Mesendoderm (in vitro differentiated cells): Measurements from ENCODE around the gene ZBTB43.

Experiments used
- DNase-seq: peaks from one replicate; pipeline ENCODE4 v3.0.0; 2013
- H2AK5ac ChIP-seq: 2 replicates; pipeline ENCODE4 v1.6.1; 2013; ENCODE audit warnings: low read length, inconsistent platforms
- H2BK120ac ChIP-seq: 2 replicates; pipeline ENCODE4 v1.6.1; 2013; ENCODE audit warnings: low read depth, mild to moderate bottlenecking, low read length, moderate library complexity, mixed read lengths
- H2BK15ac ChIP-seq: replicated peaks from 2 replicates; pipeline ENCODE4 v1.6.1; 2013; ENCODE audit warnings: low read depth, mild to moderate bottlenecking, moderate library complexity
- H2BK5ac ChIP-seq: 2 replicates; pipeline ENCODE4 v1.6.1; 2013; ENCODE audit warnings: low read length, inconsistent platforms
- H3K18ac ChIP-seq: 2 replicates; pipeline ENCODE4 v1.6.1; 2013; ENCODE audit warnings: mild to moderate bottlenecking, low read length, mixed read lengths
- H3K23ac ChIP-seq: one replicate; pipeline ENCODE4 v1.6.1; 2013; ENCODE audit warnings: low read length
- H3K27ac ChIP-seq: 2 replicates; pipeline ENCODE4 v1.5.1; 2013; ENCODE audit warnings: low read depth, mild to moderate bottlenecking, inconsistent platforms, low read length, moderate library complexity
- H3K27me3 ChIP-seq: 2 replicates; pipeline ENCODE4 v1.6.1; 2013; ENCODE audit warnings: low read length, control low read depth, mild to moderate bottlenecking, inconsistent platforms; ENCODE audit not compliant: insufficient read depth, poor library complexity
- H3K36me3 ChIP-seq: 2 replicates; pipeline ENCODE4 v1.6.1; 2013; ENCODE audit warnings: low read length, inconsistent platforms; ENCODE audit not compliant: control insufficient read depth, insufficient read depth
- H3K4ac ChIP-seq: one replicate; pipeline ENCODE4 v1.6.1; 2013; ENCODE audit warnings: low read depth, mild to moderate bottlenecking, low read length, moderate library complexity
- H3K4me1 ChIP-seq: 2 replicates; pipeline ENCODE4 v1.6.1; 2013; ENCODE audit warnings: low read depth, low read length, inconsistent platforms; ENCODE audit not compliant: control insufficient read depth
- H3K4me2 ChIP-seq: 2 replicates; pipeline ENCODE4 v1.6.1; 2013; ENCODE audit warnings: low read length
- H3K4me3 ChIP-seq: 2 replicates; pipeline ENCODE4 v1.5.1; 2013; ENCODE audit warnings: mild to moderate bottlenecking, low read length
- H3K56ac ChIP-seq: one replicate; pipeline ENCODE4 v1.6.1; 2013; ENCODE audit warnings: low read length
- H3K79me1 ChIP-seq: 2 replicates; pipeline ENCODE4 v1.6.1; 2013; ENCODE audit warnings: low read length, inconsistent platforms
- H3K79me2 ChIP-seq: 2 replicates; pipeline ENCODE4 v1.6.1; 2013; ENCODE audit warnings: mild to moderate bottlenecking, low read length; ENCODE audit not compliant: control insufficient read depth, insufficient read depth
- H3K9ac ChIP-seq: 2 replicates; pipeline ENCODE4 v1.6.1; 2013; ENCODE audit warnings: low read length, inconsistent platforms
- H4K5ac ChIP-seq: one replicate; pipeline ENCODE4 v1.6.1; 2013; ENCODE audit warnings: low read length
- H4K8ac ChIP-seq: one replicate; pipeline ENCODE4 v1.6.1; 2013; ENCODE audit warnings: low read depth, mild to moderate bottlenecking, control low read depth, low read length, moderate library complexity
- WGBS: extraction: QIAGEN DNeasy Blood & Tissue Kit; methylation state at CpG from one replicate; pipeline ENCODE4 v1.1.7; 2013; ENCODE audit warnings: low lambda C conversion rate, missing lambda C conversion rate; ENCODE audit not compliant: insufficient coverage; ENCODE audit errors: extremely low coverage; 5-methylcytosine and 5-hydroxymethylcytosine counted together

Gene ZBTB43

GRCh38 chr9:126862104-126862761 lies 57.4 kb downstream of the ZBTB43 start:
- H4K8ac ChIP-seq, result no peak overlapping the region
- peak overlapping the region; percentile 59 for H3K23ac ChIP-seq
- no peak overlapping the region for H2BK15ac ChIP-seq
- H4K5ac ChIP-seq, result no peak overlapping the region
- no peaks in the 10 kb centered on the region for H3K36me3 ChIP-seq
- H3K56ac ChIP-seq, result peak overlapping the region; percentile 96
- H3K4me3 ChIP-seq, result no peak overlapping the region
- H3K4ac ChIP-seq, result no peak overlapping the region
- peak; percentile 53 for DNase-seq
- H3K4me2 ChIP-seq, result peak overlapping the region; percentile 86
- H3K27ac ChIP-seq, result peak overlapping the region; percentile 41
- H3K4me1 ChIP-seq, result peaks cover 6% of the 10 kb centered on the region
- no peak overlapping the region for H2AK5ac ChIP-seq
- no peak overlapping the region for H2BK120ac ChIP-seq
- no peak overlapping the region for H2BK5ac ChIP-seq
- no CpG with 5 or more reads among the region's 11 CpGs for WGBS
- H3K18ac ChIP-seq, result no peak overlapping the region
- H3K79me2 ChIP-seq, result peaks cover 26% of the 10 kb centered on the region
- no peaks in the 10 kb centered on the region for H3K27me3 ChIP-seq
- H3K79me1 ChIP-seq, result peaks cover 17% of the 10 kb centered on the region
- H3K9ac ChIP-seq, result peak overlapping the region; percentile 87

DNA sequence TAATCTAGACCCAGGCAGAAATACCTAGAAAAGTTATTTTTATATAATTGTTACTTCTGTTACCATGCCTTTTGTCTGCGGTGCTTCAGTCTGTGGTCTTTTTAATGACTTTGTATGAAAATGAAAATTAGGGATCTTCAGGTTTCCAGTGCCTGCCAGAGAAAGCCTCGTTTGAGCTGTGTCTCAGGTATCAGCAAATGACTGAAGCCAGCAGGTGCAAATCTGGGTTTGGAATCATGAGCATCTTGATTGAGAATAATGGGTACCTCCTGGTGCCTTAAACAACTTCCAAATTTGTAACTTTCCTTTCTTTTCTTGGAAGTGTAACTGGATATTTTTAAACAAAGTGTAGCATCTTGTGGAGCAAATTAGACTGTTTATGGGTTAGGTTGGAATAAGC lies 59.9 kb downstream of the ZBTB43 start:
- no peak for DNase-seq
- no peak overlapping the region for H3K4ac ChIP-seq
- whole genome bisulfite sequencing, result no CpG with 5 or more reads among the region's 2 CpGs
- no peak overlapping the region for H3K4me3 ChIP-seq
- peaks cover 40% of the 10 kb centered on the region for H3K79me2 ChIP-seq
- H3K4me2 ChIP-seq, result no peak overlapping the region
- no peak overlapping the region for H4K5ac ChIP-seq
- H3K9ac ChIP-seq, result no peak overlapping the region
- no peak overlapping the region for H4K8ac ChIP-seq
- no peaks in the 10 kb centered on the region for H3K27me3 ChIP-seq
- H2AK5ac ChIP-seq, result no peak overlapping the region
- no peaks in the 10 kb centered on the region for H3K36me3 ChIP-seq
- no peak overlapping the region for H3K56ac ChIP-seq
- no peak overlapping the region for H3K23ac ChIP-seq
- peaks cover 6% of the 10 kb centered on the region for H3K4me1 ChIP-seq
- H2BK5ac ChIP-seq, result no peak overlapping the region
- no peak overlapping the region for H3K18ac ChIP-seq
- H2BK120ac ChIP-seq, result no peak overlapping the region
- H3K79me1 ChIP-seq, result peaks cover 30% of the 10 kb centered on the region
- no peak overlapping the region for H3K27ac ChIP-seq
- H2BK15ac ChIP-seq, result no peak overlapping the region

GRCh38 chr9:126869368-126869767 lies 64.5 kb downstream of the ZBTB43 start:
- Histone ChIP-seq H3K27ac (no peak overlapping the region), H3K36me3 (no peaks in the 10 kb centered on the region), H3K4ac (no peak overlapping the region), H3K18ac (no peak overlapping the region), H2BK5ac (no peak overlapping the region), H4K5ac (no peak overlapping the region), H2BK15ac (no peak overlapping the region), H2BK120ac (no peak overlapping the region), H3K79me1 (peaks cover 16% of the 10 kb centered on the region), H3K79me2 (peaks cover 20% of the 10 kb centered on the region), H3K4me1 (peaks cover 6% of the 10 kb centered on the region), H3K9ac (no peak overlapping the region), H3K27me3 (no peaks in the 10 kb centered on the region), H3K23ac (no peak overlapping the region), H4K8ac (no peak overlapping the region), H3K56ac (no peak overlapping the region), H2AK5ac (no peak overlapping the region), H3K4me3 (no peak overlapping the region), H3K4me2 (no peak overlapping the region)
- DNase-seq, result no peak
- WGBS, result no CpG with 5 or more reads among the region's 7 CpGs

GRCh38 chr9:126872516-126872915 lies 67.7 kb downstream of the ZBTB43 start:
- no peak overlapping the region for H4K5ac ChIP-seq
- peaks cover 6% of the 10 kb centered on the region for H3K4me1 ChIP-seq
- H3K18ac ChIP-seq, result no peak overlapping the region
- H3K27ac ChIP-seq, result no peak overlapping the region
- H2AK5ac ChIP-seq, result no peak overlapping the region
- no peak overlapping the region for H3K56ac ChIP-seq
- peaks cover 22% of the 10 kb centered on the region for H3K79me2 ChIP-seq
- no peak overlapping the region for H3K4ac ChIP-seq
- H3K79me1 ChIP-seq, result peaks cover 18% of the 10 kb centered on the region
- no peak for DNase-seq
- H3K23ac ChIP-seq, result no peak overlapping the region
- no peak overlapping the region for H2BK120ac ChIP-seq
- H3K27me3 ChIP-seq, result no peaks in the 10 kb centered on the region
- H2BK15ac ChIP-seq, result no peak overlapping the region
- no peaks in the 10 kb centered on the region for H3K36me3 ChIP-seq
- no peak overlapping the region for H3K4me3 ChIP-seq
- no peak overlapping the region for H4K8ac ChIP-seq
- no peak overlapping the region for H2BK5ac ChIP-seq
- no peak overlapping the region for H3K9ac ChIP-seq
- H3K4me2 ChIP-seq, result no peak overlapping the region
- WGBS, result no CpG with 5 or more reads among the region's 4 CpGs

DNA sequence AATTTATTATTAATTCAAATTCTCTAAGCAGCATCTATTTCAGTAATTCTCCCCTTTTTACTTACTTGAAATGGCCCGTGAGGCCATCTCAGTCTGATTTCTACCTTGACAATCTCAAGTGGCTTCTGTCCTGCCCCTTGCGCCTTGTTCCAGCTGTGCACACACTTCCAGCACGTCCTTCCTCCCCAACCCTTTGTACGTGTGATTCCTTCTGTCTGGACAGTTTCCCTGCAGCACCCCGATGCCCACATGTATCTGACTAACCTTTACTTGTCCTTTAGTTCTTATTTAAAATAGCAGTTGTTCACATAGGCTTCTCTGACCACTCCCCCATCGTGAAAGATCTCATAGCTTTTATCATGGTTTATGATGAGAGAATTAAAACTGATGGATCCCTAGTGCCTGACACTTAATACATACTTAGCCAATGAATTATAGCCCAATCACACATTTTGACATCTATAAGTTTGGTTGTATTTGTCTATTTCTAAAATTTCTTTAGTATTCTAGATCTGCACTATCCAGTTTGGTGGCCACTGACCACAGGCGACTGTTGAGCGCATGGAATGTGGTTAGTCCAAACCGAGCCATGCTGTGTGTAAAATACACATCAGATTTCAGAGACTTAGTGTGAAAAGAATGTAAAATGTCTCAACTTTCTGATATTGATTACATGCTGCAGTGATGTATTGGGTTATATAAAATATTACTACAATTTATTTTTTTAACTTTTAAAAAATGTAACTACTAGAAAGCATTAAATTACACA lies 69.9 kb downstream of the ZBTB43 start:
- H3K36me3 ChIP-seq, result no peaks in the 10 kb centered on the region
- H2BK120ac ChIP-seq, result no peak overlapping the region
- H3K23ac ChIP-seq, result no peak overlapping the region
- H3K4me2 ChIP-seq, result no peak overlapping the region
- H3K18ac ChIP-seq, result no peak overlapping the region
- H4K5ac ChIP-seq, result no peak overlapping the region
- H3K27ac ChIP-seq, result no peak overlapping the region
- peaks cover 5% of the 10 kb centered on the region for H3K79me1 ChIP-seq
- DNase-seq, result no peak
- H3K27me3 ChIP-seq, result no peaks in the 10 kb centered on the region
- H2AK5ac ChIP-seq, result no peak overlapping the region
- H3K56ac ChIP-seq, result no peak overlapping the region
- no peak overlapping the region for H4K8ac ChIP-seq
- H3K4me1 ChIP-seq, result peaks cover 6% of the 10 kb centered on the region
- H3K9ac ChIP-seq, result no peak overlapping the region
- no CpG with 5 or more reads among the region's 9 CpGs for WGBS
- no peak overlapping the region for H3K4ac ChIP-seq
- H3K79me2 ChIP-seq, result peaks cover 7% of the 10 kb centered on the region
- H2BK15ac ChIP-seq, result no peak overlapping the region
- no peak overlapping the region for H2BK5ac ChIP-seq
- no peak overlapping the region for H3K4me3 ChIP-seq
